HG03565 (cell line): Measurements from ENCODE around the gene PFKFB1.
"Not testable (repeated sequence)": the region's sequence is repeated elsewhere in the genome, so short reads cannot be mapped to it uniquely, and the experiment has no call there.

Experiments used
- ATAC-seq: cut with Tn5 transposase; IDR thresholded peaks from one replicate; pipeline ENCODE4 v1.9.1; 2021; ENCODE audit warnings: mild to moderate bottlenecking, moderate library complexity; ENCODE audit not compliant: unreplicated experiment

Gene PFKFB1

GRCh38 chrX:54994668-54995351 is 822 bp upstream of the PFKFB1 start:
- ATAC-seq, result no peak

- ATAC-seq, result no peak
These were observed 921 bp downstream of the PFKFB1 start for GRCh38 chrX:54992911-54993622.

GRCh38 chrX:54991706-54992105 is 2.3 kb downstream of the PFKFB1 start:
- ATAC-seq, result no peak

GRCh38 chrX:54983306-54983705 is 10.7 kb downstream of the PFKFB1 start:
- not testable (repeated sequence) for ATAC-seq

- ATAC-seq, result no peak
These were observed 13.7 kb downstream of the PFKFB1 start for GRCh38 chrX:54980334-54980733.

GRCh38 chrX:54979432-54979831 is 14.6 kb downstream of the PFKFB1 start:
- ATAC-seq, result no peak

GRCh38 chrX:54978448-54978847 is 15.5 kb downstream of the PFKFB1 start:
- no peak for ATAC-seq

GRCh38 chrX:54977387-54977786 is 16.6 kb downstream of the PFKFB1 start:
- ATAC-seq, result no peak

- no peak for ATAC-seq
These were observed 29.1 kb downstream of the PFKFB1 start for GRCh38 chrX:54964766-54965497.

- no peak for ATAC-seq
These were observed 32.2 kb downstream of the PFKFB1 start for GRCh38 chrX:54961750-54962149.

GRCh38 chrX:54950730-54951375 is 43.1 kb downstream of the PFKFB1 start:
- no peak for ATAC-seq

GRCh38 chrX:54945224-54945623 is 48.8 kb downstream of the PFKFB1 start:
- ATAC-seq, result no peak

GRCh38 chrX:54944816-54945215 is 49.2 kb downstream of the PFKFB1 start:
- ATAC-seq, result no peak

GRCh38 chrX:54937416-54937815 is 56.6 kb downstream of the PFKFB1 start:
- ATAC-seq, result no peak

- ATAC-seq, result no peak
These were observed 58.7 kb downstream of the PFKFB1 start for GRCh38 chrX:54935306-54935705.

GRCh38 chrX:54934890-54935289 is 59.1 kb downstream of the PFKFB1 start:
- no peak for ATAC-seq

- ATAC-seq, result no peak
These were observed 59.9 kb downstream of the PFKFB1 start for GRCh38 chrX:54934058-54934457.

- no peak for ATAC-seq
These were observed 60.7 kb downstream of the PFKFB1 start for GRCh38 chrX:54933150-54933826.

- ATAC-seq, result no peak
These were observed 62.9 kb downstream of the PFKFB1 start for GRCh38 chrX:54931107-54931506.

GRCh38 chrX:54930291-54931049 is 63.5 kb downstream of the PFKFB1 start:
- ATAC-seq, result no peak
